GM21717 (cell line): ENCODE data around the gene KCNK3.
"Not testable (repeated sequence)": the region's sequence is repeated elsewhere in the genome, so short reads cannot be mapped to it uniquely, and the experiment has no call there.

Experiments
- ATAC-seq: cut with Tn5 transposase; IDR thresholded peaks from one replicate; pipeline ENCODE4 v1.9.1; 2021; ENCODE audit warnings: mild to moderate bottlenecking, moderate library complexity; ENCODE audit not compliant: unreplicated experiment

The KCNK3 gene

DNA sequence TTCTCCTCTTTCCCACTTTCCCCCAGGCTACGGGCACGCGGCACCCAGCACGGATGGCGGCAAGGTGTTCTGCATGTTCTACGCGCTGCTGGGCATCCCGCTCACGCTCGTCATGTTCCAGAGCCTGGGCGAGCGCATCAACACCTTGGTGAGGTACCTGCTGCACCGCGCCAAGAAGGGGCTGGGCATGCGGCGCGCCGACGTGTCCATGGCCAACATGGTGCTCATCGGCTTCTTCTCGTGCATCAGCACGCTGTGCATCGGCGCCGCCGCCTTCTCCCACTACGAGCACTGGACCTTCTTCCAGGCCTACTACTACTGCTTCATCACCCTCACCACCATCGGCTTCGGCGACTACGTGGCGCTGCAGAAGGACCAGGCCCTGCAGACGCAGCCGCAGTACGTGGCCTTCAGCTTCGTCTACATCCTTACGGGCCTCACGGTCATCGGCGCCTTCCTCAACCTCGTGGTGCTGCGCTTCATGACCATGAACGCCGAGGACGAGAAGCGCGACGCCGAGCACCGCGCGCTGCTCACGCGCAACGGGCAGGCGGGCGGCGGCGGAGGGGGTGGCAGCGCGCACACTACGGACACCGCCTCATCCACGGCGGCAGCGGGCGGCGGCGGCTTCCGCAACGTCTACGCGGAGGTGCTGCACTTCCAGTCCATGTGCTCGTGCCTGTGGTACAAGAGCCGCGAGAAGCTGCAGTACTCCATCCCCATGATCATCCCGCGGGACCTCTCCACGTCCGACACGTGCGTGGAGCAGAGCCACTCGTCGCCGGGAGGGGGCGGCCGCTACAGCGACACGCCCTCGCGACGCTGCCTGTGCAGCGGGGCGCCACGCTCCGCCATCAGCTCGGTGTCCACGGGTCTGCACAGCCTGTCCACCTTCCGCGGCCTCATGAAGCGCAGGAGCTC lies 35.4 kb downstream of the KCNK3 start:
- ATAC-seq: no peak

DNA sequence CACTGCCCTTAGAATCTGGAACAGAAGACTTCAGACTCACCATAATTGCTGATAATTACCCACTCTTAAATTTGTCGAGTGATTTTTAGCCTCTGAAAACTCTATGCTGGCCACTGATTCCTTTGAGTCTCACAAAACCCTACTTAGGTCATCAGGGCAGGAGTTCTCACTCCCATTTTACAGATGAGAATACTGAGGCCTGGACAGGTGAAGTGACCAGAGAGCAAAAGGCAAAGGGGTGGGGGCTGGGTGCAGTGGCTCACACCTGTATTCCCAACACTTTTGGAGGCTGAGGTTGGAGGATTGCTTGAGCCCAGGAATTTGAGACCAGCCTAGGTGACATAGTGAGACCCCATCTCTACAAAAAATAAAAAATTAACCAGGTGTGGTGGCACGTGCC lies 36.8 kb downstream of the KCNK3 start:
- no peak for ATAC-seq

DNA sequence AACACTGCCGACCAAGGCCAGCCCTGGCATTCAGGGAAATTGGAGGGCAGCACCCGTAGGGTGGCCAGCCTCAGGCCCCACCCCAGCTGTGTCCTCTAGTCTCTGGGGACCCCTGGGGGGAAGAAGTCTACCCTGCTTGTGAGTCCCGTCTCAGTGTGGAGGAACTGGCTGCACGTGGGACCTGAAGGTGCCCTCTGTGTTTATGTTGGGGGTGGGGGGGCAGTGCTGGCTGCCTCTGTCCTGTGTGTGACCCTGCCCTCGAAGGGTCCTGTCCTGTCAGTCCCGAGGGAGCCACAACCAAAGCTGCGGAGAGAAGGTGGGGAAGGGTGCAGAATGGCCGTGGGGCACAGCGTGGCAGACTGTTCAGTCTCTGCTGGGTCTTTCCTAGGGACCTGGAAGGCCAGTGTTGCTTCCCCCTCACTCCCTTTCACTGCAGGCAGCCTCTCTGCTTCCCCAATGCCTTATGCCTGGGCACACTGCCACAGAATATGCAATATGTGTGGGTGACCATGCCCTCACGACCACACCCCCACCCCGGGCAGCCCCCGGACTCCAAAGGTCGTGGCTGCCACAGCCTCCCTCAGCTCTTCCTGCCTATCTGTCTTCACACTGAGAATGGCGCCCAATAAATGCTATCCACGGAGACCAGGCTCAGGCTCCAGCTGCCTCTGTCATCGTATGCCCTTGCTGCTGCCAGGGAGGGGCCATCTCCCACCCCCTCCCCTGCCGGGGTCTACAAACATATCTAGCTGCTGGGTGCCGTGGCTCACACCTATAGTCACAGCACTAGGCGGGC lies 38.2 kb downstream of the KCNK3 start:
- ATAC-seq: no peak

DNA sequence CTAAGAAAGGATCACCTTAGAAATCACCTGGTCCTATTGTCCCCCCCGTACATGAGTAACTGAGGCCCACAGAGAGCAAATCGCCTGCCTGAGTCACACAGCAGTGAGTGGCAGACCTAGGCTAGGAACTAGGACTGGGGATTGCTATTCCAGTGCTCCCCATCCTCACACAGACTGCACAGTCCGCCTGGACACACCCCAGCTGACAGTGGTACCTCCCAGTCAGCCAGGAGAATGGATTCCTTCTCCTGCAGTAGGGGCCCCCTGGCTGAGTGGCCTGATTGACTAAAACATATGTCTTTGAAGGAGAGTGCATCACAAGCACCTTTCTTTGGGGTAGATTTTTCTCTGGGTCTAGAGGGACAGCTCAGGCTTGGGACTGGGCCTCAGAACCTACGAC lies 39.2 kb downstream of the KCNK3 start:
- no peak for ATAC-seq

DNA sequence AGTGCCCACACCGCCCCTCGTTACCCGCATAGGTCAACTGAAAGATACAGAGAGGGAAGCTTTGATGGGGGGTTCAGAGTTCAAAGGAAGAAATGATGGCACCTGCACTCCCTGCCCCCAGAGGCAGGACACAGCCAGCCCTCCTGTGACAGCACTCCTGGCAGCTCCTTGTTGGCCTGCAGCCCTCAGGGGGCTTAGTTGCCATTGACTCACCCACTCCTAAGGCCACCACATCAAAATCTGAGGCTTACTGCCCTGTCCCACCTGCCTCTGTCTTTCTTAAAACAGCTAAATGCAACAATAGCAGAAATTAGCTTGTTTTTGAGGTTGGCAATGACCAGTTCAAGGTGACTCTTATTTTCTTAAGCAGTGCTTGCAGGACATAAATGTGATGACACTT lies 39.9 kb downstream of the KCNK3 start:
- ATAC-seq: no peak

DNA sequence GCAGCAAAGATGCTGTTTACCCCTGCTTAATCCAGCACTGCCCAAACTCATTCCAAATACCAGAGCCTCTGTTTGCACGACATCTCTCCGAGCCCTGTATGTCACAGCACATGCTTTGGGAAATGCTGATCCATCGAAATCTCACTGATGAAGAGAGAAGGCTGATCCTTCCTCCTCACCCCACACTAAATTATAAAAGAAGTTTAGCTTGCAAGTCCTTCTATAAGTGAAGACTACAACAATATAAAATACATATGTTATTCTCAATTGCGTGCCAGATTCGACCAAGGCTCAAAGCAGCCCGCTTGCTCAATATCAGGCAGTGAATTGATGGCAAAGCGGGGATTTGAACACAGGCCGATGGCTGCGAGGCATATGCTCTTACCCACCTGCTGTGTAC lies 40.9 kb downstream of the KCNK3 start:
- no peak for ATAC-seq

DNA sequence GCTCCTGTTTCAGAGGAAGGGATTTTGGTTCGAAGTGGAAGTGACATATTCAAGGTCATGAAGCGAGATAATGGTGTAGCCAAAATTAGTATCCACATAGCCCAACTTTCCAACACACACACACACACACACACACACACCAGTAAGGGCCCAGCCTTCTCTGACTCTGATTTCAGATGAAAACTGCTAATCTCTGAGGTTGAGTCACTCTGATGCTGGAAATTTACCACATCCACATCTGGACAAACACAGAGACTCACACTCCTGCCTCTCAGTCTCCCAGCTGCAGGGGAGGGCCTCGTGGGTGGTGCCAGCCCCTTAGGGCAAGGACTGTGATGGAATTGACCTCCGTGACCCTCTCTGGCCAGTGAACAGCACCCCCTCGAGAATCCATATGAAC lies 42.6 kb downstream of the KCNK3 start:
- no peak for ATAC-seq

DNA sequence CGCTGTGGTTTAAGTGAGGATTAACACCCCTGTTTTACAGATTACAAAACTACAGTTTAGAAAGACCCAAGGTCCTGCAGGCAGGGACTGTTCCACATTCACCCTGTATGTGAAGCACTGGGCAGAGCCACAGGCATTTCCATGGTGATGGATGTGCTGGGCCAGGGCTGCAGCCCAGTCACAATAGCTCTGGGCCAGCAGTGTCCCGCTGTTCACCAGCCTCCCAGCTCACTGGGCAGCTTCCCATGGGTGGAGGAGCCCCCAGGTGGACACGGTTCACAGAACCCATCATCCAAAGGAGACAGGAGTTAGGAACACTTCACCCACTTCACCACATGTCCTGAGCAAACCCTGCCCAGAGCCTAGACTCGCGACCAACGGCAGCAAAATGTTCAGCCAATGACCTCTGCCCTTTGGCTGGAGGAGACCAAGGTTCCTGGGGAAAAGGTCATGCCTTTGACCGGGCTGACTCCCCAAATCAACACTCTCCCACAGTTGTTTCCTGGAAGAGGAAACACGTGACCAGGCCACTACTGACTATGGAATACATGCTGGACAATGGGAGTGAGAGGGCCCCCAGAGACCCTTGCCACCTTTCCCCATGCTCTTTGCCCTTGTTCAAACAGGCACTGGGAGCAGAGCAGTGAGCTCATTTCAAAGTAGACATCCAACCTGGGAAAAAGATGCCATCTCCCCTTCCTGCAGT lies 43.5 kb downstream of the KCNK3 start:
- ATAC-seq: no peak

DNA sequence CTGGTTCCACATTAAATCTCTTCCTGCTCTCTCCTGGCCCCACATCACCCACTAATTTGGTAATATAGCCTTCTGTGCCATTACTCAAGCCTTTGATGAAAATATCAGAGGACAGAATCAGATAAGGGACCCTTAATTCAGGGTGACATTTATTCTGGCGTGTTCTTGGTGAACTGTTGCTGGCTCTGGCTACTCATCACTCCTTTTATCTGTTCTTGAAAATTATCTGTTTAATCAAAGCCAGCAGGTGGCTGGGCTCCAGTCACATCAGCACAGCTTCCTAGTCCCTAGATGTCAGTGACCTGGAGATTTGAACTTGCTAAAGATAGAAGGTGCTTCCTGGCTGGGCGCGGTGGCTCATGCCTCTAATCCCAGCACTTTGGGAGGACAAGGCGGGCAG lies 44.7 kb downstream of the KCNK3 start:
- no peak for ATAC-seq

DNA sequence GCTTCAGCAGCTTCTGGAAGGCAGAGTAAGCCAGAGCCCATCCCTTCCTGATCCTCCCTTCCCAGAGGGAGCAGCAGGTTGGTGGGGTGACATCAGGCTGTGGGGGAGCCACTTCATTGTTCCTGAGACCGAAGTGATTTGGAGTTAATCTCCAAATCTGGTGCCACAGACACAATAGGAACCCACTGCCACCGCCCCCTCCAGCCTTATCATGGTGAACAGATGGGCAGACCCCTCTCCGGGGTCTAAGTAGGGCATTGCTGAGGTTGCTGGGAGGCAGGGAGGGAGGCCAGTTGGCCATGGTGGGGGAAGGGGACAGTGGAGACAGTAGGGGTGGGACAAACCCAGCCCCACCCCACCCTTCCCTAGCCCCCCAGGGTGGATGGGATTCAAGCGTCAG lies 46.0 kb downstream of the KCNK3 start:
- ATAC-seq: no peak

DNA sequence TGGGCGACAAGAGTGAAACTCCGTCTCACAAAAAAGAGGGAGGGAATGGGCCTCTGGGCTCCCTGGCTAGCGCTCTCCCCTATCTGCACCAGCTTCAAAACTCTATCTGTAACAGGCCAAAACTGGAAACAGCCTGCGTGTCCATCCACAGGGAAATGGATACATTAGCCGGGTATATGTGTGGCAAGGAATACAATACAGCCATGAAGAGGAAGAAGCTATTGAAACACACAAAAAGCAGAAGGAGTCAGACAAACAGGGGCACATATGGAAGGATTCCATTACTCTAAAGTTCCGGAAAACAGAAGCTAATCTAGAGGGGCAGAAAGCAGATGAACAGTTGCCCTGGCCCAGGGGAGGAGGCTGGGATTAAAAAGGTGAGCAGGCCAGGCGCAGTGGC lies 47.0 kb downstream of the KCNK3 start:
- ATAC-seq: no peak

DNA sequence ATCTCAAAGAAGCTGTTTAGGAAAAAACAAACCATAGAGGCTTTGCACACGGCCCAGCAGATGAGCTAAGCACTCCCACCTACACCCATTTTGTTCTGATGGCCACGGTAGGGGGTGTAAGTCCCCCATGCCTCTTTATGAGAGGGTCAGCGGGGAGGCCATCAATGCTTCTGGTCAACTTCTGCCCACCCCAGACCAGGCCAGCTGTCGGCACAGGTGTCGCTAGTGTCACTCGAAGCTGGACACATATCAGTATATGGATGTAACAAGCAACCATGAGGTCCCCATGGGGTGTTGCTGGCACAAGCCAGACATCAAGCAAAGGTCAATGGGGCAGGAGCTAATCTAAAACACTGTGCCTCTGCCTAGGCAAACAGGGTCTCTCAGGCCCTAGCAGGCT lies 47.8 kb downstream of the KCNK3 start:
- ATAC-seq: no peak

DNA sequence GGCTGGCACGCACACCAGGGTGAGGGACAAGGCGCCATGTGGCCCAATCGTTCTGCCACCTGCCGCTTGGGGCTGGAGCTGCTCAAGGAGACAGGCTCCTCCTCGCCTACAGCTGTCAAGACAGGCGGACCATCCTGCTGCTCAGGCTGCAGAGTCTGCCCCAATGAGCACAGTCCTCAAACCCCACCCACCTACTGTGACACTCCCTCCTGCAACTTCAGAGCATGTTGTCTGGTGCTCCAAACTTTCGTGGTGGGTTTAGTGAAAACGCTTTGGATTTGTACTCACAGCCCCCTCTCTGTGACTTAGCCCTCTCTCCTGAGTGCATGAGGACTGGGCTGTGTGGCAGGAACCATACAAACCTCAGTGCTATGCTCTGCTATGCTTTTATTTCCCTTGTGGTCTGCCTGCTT lies 48.4 kb downstream of the KCNK3 start:
- peak; percentile 50 for ATAC-seq

DNA sequence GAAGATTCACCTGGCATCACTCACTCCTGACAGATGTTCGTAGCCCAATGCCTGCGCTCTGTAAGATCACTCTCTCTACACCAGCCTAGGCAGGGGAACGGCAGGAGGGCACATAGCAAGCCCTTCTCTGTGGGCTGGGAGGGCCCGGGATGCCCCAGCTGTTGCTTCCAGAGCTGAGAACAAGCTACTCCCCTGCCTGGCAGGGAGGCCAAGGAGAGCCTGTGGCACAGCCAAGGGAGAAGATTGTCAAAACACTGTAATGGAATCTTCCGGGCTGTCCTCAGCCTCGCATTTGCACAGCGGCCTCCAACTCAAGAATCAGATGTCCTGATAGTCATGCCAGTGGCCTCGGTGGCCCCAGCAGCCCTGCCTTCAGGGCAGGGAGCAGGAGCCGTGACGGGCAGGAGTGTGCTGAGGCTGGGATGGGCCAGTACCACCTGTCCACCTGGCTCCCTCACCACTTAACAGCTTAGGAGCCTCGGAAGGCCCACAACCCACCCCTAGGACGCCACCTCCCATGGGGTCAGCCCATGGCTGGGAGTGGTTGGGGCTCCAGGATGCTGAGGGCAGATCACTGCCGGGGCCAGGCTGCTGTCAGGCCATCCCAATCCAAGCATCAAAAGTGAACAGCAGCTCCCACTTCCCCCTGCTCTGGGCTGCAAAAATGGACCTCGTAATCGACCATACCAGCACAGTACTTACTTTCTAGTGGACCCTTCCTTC lies 49.7 kb downstream of the KCNK3 start:
- no peak for ATAC-seq

DNA sequence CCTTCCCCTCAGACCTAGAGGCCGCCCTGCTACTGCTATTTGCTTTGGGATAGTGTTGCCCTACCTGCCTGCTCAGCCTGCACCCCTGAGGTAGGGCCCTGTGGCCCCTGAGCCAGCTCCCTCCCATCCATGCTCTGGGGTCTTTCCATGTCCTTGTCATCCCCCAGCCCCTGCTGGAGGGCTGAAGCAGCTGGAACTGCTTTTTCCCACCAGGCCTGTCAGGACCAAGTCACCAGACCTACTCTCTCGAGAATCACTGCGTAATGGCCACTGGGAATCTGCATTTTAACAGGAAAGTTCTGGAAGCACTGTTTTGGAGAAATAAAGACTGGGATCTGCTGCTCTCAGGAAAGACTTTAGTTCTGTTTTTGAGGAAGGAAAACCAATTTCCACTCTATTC lies 51.3 kb downstream of the KCNK3 start:
- no peak for ATAC-seq

DNA sequence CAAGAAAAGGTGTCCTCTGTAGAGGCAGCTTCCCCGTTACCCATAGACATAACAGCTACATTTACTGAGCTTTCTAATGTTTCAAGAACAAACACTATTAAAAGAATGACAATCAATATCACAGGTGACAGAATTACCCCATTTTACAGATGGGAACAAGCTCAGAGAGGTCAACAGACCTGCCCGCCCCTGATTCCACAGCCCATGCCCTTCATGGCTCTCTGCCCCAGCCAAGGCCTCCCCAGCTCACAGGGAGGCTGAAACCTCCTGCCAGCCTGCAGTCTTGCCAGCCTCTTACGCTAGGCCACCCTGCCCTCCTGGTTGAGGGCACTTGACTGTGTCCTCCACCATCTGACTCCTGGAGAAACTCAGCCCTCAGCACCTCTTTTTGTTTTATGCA lies 52.4 kb downstream of the KCNK3 start:
- ATAC-seq: no peak

DNA sequence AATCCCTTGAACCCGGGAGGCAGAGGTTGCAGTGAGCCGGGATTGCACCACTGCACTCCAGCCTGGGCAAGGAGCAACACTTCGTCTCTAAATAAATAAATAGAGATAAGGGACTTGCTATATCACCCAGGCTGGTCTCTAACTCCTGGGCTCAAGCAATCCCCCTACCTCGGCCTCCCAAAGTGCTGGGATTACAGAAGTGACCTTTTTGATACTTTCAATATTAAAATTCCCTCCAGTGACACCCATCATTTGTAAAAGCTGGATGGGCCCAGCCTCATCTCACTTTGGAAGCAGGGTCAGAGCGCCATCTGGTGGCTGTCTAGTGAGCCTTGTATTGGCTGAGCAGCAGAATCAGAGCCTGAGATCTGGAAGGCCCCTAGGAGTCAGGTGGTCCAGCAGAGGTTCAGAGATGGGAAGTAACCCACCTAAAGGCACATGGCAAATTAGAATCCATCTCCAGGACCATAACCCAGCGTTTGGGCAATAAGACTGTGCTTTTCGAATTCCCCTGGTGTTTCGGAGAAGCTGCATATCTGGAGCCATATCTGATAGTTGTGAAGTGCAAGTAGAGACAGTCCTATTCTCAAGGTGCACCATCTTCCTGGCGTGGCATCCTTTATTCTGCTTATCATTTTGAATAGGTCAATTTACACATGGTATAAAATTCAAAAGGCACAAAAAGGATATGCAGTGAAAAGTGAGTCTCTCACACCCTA lies 53.2 kb downstream of the KCNK3 start:
- ATAC-seq: no peak

DNA sequence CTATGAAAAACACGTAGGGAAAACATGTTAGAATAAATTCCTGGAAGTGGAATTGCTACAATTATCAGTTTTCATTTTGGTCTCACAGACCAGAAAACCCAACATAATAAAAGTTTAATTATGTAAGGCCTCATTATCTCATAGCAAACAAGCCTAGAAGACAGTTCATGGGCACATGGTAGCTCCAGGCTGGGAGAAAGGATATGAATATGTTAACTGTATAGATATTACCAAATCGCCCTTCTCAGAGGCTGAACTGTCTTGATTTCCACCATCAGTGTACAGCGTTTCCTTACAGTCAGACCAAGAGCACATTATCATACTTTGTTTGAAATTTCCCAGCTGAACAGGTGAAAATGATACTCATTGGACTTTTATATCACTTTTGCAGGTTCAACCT lies 54.4 kb downstream of the KCNK3 start:
- no peak for ATAC-seq

DNA sequence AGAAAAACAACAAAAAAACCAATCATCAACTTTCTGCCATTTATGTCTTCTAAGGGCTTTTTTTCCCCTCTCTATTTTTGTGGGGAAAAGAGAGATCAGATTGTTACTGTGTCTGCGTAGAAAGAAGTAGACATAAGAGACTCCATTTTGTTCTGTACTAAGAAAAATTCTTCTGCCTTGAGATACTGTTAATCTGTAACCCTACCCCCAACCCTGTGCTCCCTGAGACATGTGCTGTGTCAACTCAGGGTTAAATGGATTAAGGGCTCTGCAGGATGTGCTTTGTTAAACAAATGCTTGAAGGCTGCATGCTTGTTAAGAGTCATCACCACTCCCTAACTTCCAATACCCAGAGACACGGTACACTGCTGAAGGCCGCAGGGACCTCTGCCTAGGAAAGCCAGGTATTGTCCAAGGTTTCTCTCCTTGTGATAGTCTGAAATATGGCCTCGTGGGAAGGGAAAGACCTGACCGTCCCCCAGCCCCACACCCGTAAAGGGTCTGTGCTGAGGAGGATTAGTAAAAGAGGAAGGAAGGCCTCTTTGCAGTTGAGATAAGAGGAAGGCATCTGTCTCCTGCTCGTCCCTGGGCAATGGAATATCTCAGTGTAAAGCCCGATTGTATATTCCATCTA lies 57.4 kb downstream of the KCNK3 start:
- not testable (repeated sequence) for ATAC-seq

DNA sequence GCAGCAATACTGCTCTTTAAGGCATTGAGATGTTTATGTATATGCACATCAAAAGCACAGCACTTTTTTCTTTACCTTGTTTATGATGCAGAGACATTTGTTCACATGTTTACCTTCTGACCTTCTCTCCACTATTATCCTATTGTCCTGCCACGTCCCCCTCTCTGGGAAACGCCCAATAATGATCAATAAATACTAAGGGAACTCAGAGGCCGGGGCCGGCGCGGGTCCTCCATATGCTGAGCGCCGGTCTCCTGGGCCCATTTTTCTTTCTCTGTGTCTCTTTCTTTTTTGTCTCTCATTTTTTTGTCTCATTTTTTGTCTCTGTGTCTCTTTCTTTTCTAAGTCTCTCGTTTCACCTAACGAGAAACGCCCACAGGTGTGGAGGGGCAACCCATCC lies 57.9 kb downstream of the KCNK3 start:
- ATAC-seq: not testable (repeated sequence)
